K562 (cell line): Measurements from ENCODE around the gene NACC1.
"Not testable (repeated sequence)": the region's sequence is repeated elsewhere in the genome, so short reads cannot be mapped to it uniquely, and the experiment has no call there.

Source experiments
- CREM ChIP-seq: IDR thresholded peaks from 2 replicates; pipeline ENCODE4 v1.6.1; 2014; ENCODE audit warnings: antibody characterized with exemption, low read depth
- ELK1 ChIP-seq: sonication (generic); formaldehyde crosslinking; IDR thresholded peaks from 2 replicates; pipeline ENCODE4 v1.8.1; 2022; ENCODE audit warnings: missing genetic modification reagents
- ESRRA ChIP-seq: fragments of 450-650 bp; IDR thresholded peaks from 2 replicates; pipeline ENCODE4 v1.6.1; 2014; ENCODE audit warnings: low read depth, mild to moderate bottlenecking, moderate library complexity, borderline replicate concordance
- EZH2 ChIP-seq: IDR thresholded peaks from 2 replicates; pipeline ENCODE4 v1.6.1; 2012; ENCODE audit warnings: low read depth, mild to moderate bottlenecking, inconsistent platforms, low read length, borderline replicate concordance
- FOXJ2 ChIP-seq: fragments of 200-800 bp; sonication (Bioruptor generic); IDR thresholded peaks from 2 replicates; pipeline ENCODE4 v1.6.1; 2016; ENCODE audit warnings: missing genetic modification characterization, missing compliant biosample characterization
- GABPA ChIP-seq: fragments of 200-800 bp; sonication (Bioruptor generic); conservative IDR thresholded peaks from 2 replicates; pipeline ENCODE4 v1.6.1; 2016; ENCODE audit warnings: low read depth, missing genetic modification characterization, missing compliant biosample characterization
- HSF4 ChIP-seq: fragments of 250-450 bp; sonication (Bioruptor Pico); IDR thresholded peaks from 2 replicates; pipeline ENCODE4 v2.1.2; 2022; ENCODE audit warnings: mild to moderate bottlenecking, moderate library complexity, borderline replicate concordance
- PCBP1 ChIP-seq: fragments of 200-400 bp; formaldehyde crosslinking; IDR thresholded peaks from 2 replicates; pipeline ENCODE4 v1.6.1; 2018; ENCODE audit warnings: mild to moderate bottlenecking, low read depth, low read length; ENCODE audit not compliant: poor library complexity, severe bottlenecking
- SP1 ChIP-seq: sonication (generic); formaldehyde crosslinking; IDR thresholded peaks from 2 replicates; pipeline ENCODE4 v1.8.1; 2022; ENCODE audit warnings: mild to moderate bottlenecking, missing genetic modification reagents
- ZNF592 ChIP-seq: fragments of 450-650 bp; IDR thresholded peaks from 2 replicates; pipeline ENCODE4 v1.6.1; 2017; ENCODE audit warnings: antibody characterized with exemption, mild to moderate bottlenecking

- TF ChIP-seq FOXJ2 (tag); EZH2; ESRRA; SP1 (CRISPR knock-in tag); ZNF592; HSF4; CREM; PCBP1; ELK1 (CRISPR knock-in tag); GABPA (tag): not testable (repeated sequence)
Observed at GRCh38 chr19:13166151-13166550, 48.1 kb downstream of the NACC1 start.
